ENCODE results near the gene PMPCA.

PMPCA gene

GRCh38 chr9:136443687-136444086, 33.2 kb downstream of the PMPCA start:
- 93% methylated on average over 7 of the region's 7 CpGs for WGBS
- no peak for DNase-seq
- H3K18ac ChIP-seq (ENCODE audit: low read depth in 1 of 2, low read length in 2 of 2) = no peak overlapping the region
- H3K4me3 ChIP-seq (ENCODE audit: insufficient read depth in 1 of 2, low read depth in 1 of 2, low read length in 2 of 2) = no peak overlapping the region
- H2BK15ac ChIP-seq (ENCODE audit: low read depth, poor library complexity, severe bottlenecking) = no peak overlapping the region
- no peak overlapping the region for H2BK5ac ChIP-seq (ENCODE audit: low read depth, low read length, poor library complexity, severe bottlenecking)
- no peak overlapping the region for H4K91ac ChIP-seq (ENCODE audit: low read length)
- no peak overlapping the region for H2BK120ac ChIP-seq (ENCODE audit: low read depth, low read length)
- H3K27me3 ChIP-seq (ENCODE audit: control insufficient read depth in 1 of 2, insufficient read depth in 1 of 2, low read length in 2 of 2) = no peaks in the 10 kb centered on the region
- no peak overlapping the region for H3K4me2 ChIP-seq (ENCODE audit: low read length, poor library complexity, severe bottlenecking)
- H2BK12ac ChIP-seq (ENCODE audit: low read length in 2 of 2) = no peak overlapping the region
- H3K4me1 ChIP-seq (ENCODE audit: control insufficient read depth, insufficient read depth, low read depth, low read length) = peaks cover 19% of the 10 kb centered on the region
- H3K9me3 ChIP-seq (ENCODE audit: control insufficient read depth, low read length) = no peaks in the 10 kb centered on the region
- H3K9ac ChIP-seq (ENCODE audit: low read length) = no peak overlapping the region
- peaks cover 81 to 87% of the 10 kb centered on the region in 2 experiments for H3K36me3 ChIP-seq (ENCODE audit: control insufficient read depth in 1 of 2, insufficient read depth in 2 of 2, low read depth in 1 of 2, low read length in 2 of 2)
- no peak overlapping the region for H4K8ac ChIP-seq (ENCODE audit: low read length)
- H3K14ac ChIP-seq (ENCODE audit: low read length in 2 of 2) = no peak overlapping the region
- H3K27ac ChIP-seq (ENCODE audit: low read length, poor library complexity, severe bottlenecking) = no peak overlapping the region
- no peak overlapping the region for H2AFZ ChIP-seq (ENCODE audit: low read depth, low read length)
- no peak overlapping the region for H3K23ac ChIP-seq (ENCODE audit: low read length in 2 of 2)
- no peak overlapping the region for H3K4ac ChIP-seq (ENCODE audit: low read depth in 1 of 2, low read length in 2 of 2)
- H2AK5ac ChIP-seq (ENCODE audit: low read length, severe bottlenecking) = no peak overlapping the region
- peaks cover 35% of the 10 kb centered on the region for H3K79me1 ChIP-seq (replicated peaks; ENCODE audit: low read length, poor library complexity, severe bottlenecking)

GRCh38 chr9:136444102-136444501, 33.6 kb downstream of the PMPCA start:
- peaks cover 37% of the 10 kb centered on the region for H3K79me1 ChIP-seq (replicated peaks; ENCODE audit: low read length, poor library complexity, severe bottlenecking)
- WGBS = 92% methylated on average over 20 of the region's 20 CpGs
- H3K9me3 ChIP-seq (ENCODE audit: control insufficient read depth, low read length) = no peaks in the 10 kb centered on the region
- H3K27me3 ChIP-seq (ENCODE audit: control insufficient read depth in 1 of 2, insufficient read depth in 1 of 2, low read length in 2 of 2) = no peaks in the 10 kb centered on the region
- no peak overlapping the region for H2BK15ac ChIP-seq (ENCODE audit: low read depth, poor library complexity, severe bottlenecking)
- H3K4me1 ChIP-seq (ENCODE audit: control insufficient read depth, insufficient read depth, low read depth, low read length) = peaks cover 18% of the 10 kb centered on the region
- H3K9ac ChIP-seq (ENCODE audit: low read length) = no peak overlapping the region
- H3K18ac ChIP-seq (ENCODE audit: low read depth in 1 of 2, low read length in 2 of 2) = no peak overlapping the region
- H2BK5ac ChIP-seq (ENCODE audit: low read depth, low read length, poor library complexity, severe bottlenecking) = no peak overlapping the region
- no peak overlapping the region for H3K4ac ChIP-seq (ENCODE audit: low read depth in 1 of 2, low read length in 2 of 2)
- no peak overlapping the region for H3K27ac ChIP-seq (ENCODE audit: low read length, poor library complexity, severe bottlenecking)
- no peak overlapping the region for H3K4me2 ChIP-seq (ENCODE audit: low read length, poor library complexity, severe bottlenecking)
- H2AFZ ChIP-seq (ENCODE audit: low read depth, low read length) = no peak overlapping the region
- H4K91ac ChIP-seq (ENCODE audit: low read length) = no peak overlapping the region
- no peak for DNase-seq
- no peak overlapping the region for H3K14ac ChIP-seq (ENCODE audit: low read length in 2 of 2)
- no peak overlapping the region for H2AK5ac ChIP-seq (ENCODE audit: low read length, severe bottlenecking)
- H2BK120ac ChIP-seq (ENCODE audit: low read depth, low read length) = no peak overlapping the region
- H3K4me3 ChIP-seq (ENCODE audit: insufficient read depth in 1 of 2, low read depth in 1 of 2, low read length in 2 of 2) = no peak overlapping the region
- no peak overlapping the region for H2BK12ac ChIP-seq (ENCODE audit: low read length in 2 of 2)
- no peak overlapping the region for H4K8ac ChIP-seq (ENCODE audit: low read length)
- no peak overlapping the region for H3K23ac ChIP-seq (ENCODE audit: low read length in 2 of 2)
- peaks cover 85 to 91% of the 10 kb centered on the region in 2 experiments for H3K36me3 ChIP-seq (ENCODE audit: control insufficient read depth in 1 of 2, insufficient read depth in 2 of 2, low read depth in 1 of 2, low read length in 2 of 2)

GRCh38 chr9:136445799-136446198, 35.3 kb downstream of the PMPCA start:
- no peak for DNase-seq
- no peak overlapping the region for H2BK12ac ChIP-seq (ENCODE audit: low read length in 2 of 2)
- H3K4me3 ChIP-seq (ENCODE audit: insufficient read depth in 1 of 2, low read depth in 1 of 2, low read length in 2 of 2) = no peak overlapping the region
- no peak overlapping the region for H3K23ac ChIP-seq (ENCODE audit: low read length in 2 of 2)
- no peak overlapping the region for H4K91ac ChIP-seq (ENCODE audit: low read length)
- H2BK5ac ChIP-seq (ENCODE audit: low read depth, low read length, poor library complexity, severe bottlenecking) = no peak overlapping the region
- no peak overlapping the region for H2BK120ac ChIP-seq (ENCODE audit: low read depth, low read length)
- H2AK5ac ChIP-seq (ENCODE audit: low read length, severe bottlenecking) = no peak overlapping the region
- H3K18ac ChIP-seq (ENCODE audit: low read depth in 1 of 2, low read length in 2 of 2) = no peak overlapping the region
- 92% methylated on average over 7 of the region's 7 CpGs for WGBS
- no peaks in the 10 kb centered on the region for H3K9me3 ChIP-seq (ENCODE audit: control insufficient read depth, low read length)
- no peak overlapping the region for H3K27ac ChIP-seq (ENCODE audit: low read length, poor library complexity, severe bottlenecking)
- H4K8ac ChIP-seq (ENCODE audit: low read length) = no peak overlapping the region
- no peak overlapping the region for H3K4ac ChIP-seq (ENCODE audit: low read depth in 1 of 2, low read length in 2 of 2)
- no peak overlapping the region for H2AFZ ChIP-seq (ENCODE audit: low read depth, low read length)
- H3K4me1 ChIP-seq (ENCODE audit: control insufficient read depth, insufficient read depth, low read depth, low read length) = peaks cover 15% of the 10 kb centered on the region
- peaks cover 37% of the 10 kb centered on the region for H3K79me1 ChIP-seq (replicated peaks; ENCODE audit: low read length, poor library complexity, severe bottlenecking)
- H3K4me2 ChIP-seq (ENCODE audit: low read length, poor library complexity, severe bottlenecking) = no peak overlapping the region
- H2BK15ac ChIP-seq (ENCODE audit: low read depth, poor library complexity, severe bottlenecking) = no peak overlapping the region
- H3K36me3 ChIP-seq (ENCODE audit: control insufficient read depth in 1 of 2, insufficient read depth in 2 of 2, low read depth in 1 of 2, low read length in 2 of 2) = peaks cover 91 to 96% of the 10 kb centered on the region in 2 experiments
- H3K27me3 ChIP-seq (ENCODE audit: control insufficient read depth in 1 of 2, insufficient read depth in 1 of 2, low read length in 2 of 2) = no peaks in the 10 kb centered on the region
- no peak overlapping the region for H3K9ac ChIP-seq (ENCODE audit: low read length)
- no peak overlapping the region for H3K14ac ChIP-seq (ENCODE audit: low read length in 2 of 2)

GRCh38 chr9:136447173-136447778, 36.8 kb downstream of the PMPCA start:
- no peak overlapping the region for H3K4me3 ChIP-seq (ENCODE audit: insufficient read depth in 1 of 2, low read depth in 1 of 2, low read length in 2 of 2)
- H3K4me1 ChIP-seq (ENCODE audit: control insufficient read depth, insufficient read depth, low read depth, low read length) = peaks cover 3% of the 10 kb centered on the region
- H3K79me1 ChIP-seq (replicated peaks; ENCODE audit: low read length, poor library complexity, severe bottlenecking) = peaks cover 45% of the 10 kb centered on the region
- no peak overlapping the region for H3K18ac ChIP-seq (ENCODE audit: low read depth in 1 of 2, low read length in 2 of 2)
- H3K23ac ChIP-seq (ENCODE audit: low read length in 2 of 2) = no peak overlapping the region
- H3K14ac ChIP-seq (ENCODE audit: low read length in 2 of 2) = no peak overlapping the region
- no peak overlapping the region for H3K9ac ChIP-seq (ENCODE audit: low read length)
- H3K27me3 ChIP-seq (ENCODE audit: control insufficient read depth in 1 of 2, insufficient read depth in 1 of 2, low read length in 2 of 2) = no peaks in the 10 kb centered on the region
- H3K27ac ChIP-seq (ENCODE audit: low read length, poor library complexity, severe bottlenecking) = no peak overlapping the region
- 97% methylated on average over 27 of the region's 27 CpGs for WGBS
- H2BK15ac ChIP-seq (ENCODE audit: low read depth, poor library complexity, severe bottlenecking) = no peak overlapping the region
- no peak overlapping the region for H4K91ac ChIP-seq (ENCODE audit: low read length)
- no peak for DNase-seq
- H3K36me3 ChIP-seq (ENCODE audit: control insufficient read depth in 1 of 2, insufficient read depth in 2 of 2, low read depth in 1 of 2, low read length in 2 of 2) = peaks cover 86 to 93% of the 10 kb centered on the region in 2 experiments
- H2BK5ac ChIP-seq (ENCODE audit: low read depth, low read length, poor library complexity, severe bottlenecking) = no peak overlapping the region
- no peak overlapping the region for H4K8ac ChIP-seq (ENCODE audit: low read length)
- no peaks in the 10 kb centered on the region for H3K9me3 ChIP-seq (ENCODE audit: control insufficient read depth, low read length)
- H2BK120ac ChIP-seq (ENCODE audit: low read depth, low read length) = no peak overlapping the region
- H3K4me2 ChIP-seq (ENCODE audit: low read length, poor library complexity, severe bottlenecking) = no peak overlapping the region
- H2AK5ac ChIP-seq (ENCODE audit: low read length, severe bottlenecking) = no peak overlapping the region
- no peak overlapping the region for H2BK12ac ChIP-seq (ENCODE audit: low read length in 2 of 2)
- H2AFZ ChIP-seq (ENCODE audit: low read depth, low read length) = no peak overlapping the region
- H3K4ac ChIP-seq (ENCODE audit: low read depth in 1 of 2, low read length in 2 of 2) = no peak overlapping the region
